ENCODE data around the gene SECISBP2.
"Not testable (repeated sequence)": the region's sequence is repeated elsewhere in the genome, so short reads cannot be mapped to it uniquely, and the experiment has no call there.

SECISBP2 gene

GRCh38 chr9:89318123-89319014 lies at the start of gene SECISBP2:
SECISBP2 (plus strand) TSS chr9:89318500; CDS start chr9:89318577, 77 bp downstream.
- FAIRE-seq = peak; percentile 94

GRCh38 chr9:89273528-89274279 lies 44.6 kb upstream of the SECISBP2 start:
- no peak for FAIRE-seq

- FAIRE-seq = no peak
Measured at GRCh38 chr9:89274838-89275237, 43.5 kb upstream of the SECISBP2 start.

- FAIRE-seq = not testable (repeated sequence)
Measured at GRCh38 chr9:89276040-89276439, 42.3 kb upstream of the SECISBP2 start.

- no peak for FAIRE-seq
Measured at GRCh38 chr9:89277043-89277442, 41.3 kb upstream of the SECISBP2 start.

- FAIRE-seq = peak; percentile 87
Measured at GRCh38 chr9:89277454-89277853, 40.8 kb upstream of the SECISBP2 start.

GRCh38 chr9:89278551-89278950 lies 39.7 kb upstream of the SECISBP2 start:
- FAIRE-seq = no peak

- FAIRE-seq = peak; percentile 96
Measured at GRCh38 chr9:89278997-89279739, 39.1 kb upstream of the SECISBP2 start.

- no peak for FAIRE-seq
Measured at GRCh38 chr9:89281106-89281505, 37.2 kb upstream of the SECISBP2 start.

- not testable (repeated sequence) for FAIRE-seq
Measured at GRCh38 chr9:89282248-89282968, 35.9 kb upstream of the SECISBP2 start.

- FAIRE-seq = no peak
Measured at GRCh38 chr9:89284076-89284475, 34.2 kb upstream of the SECISBP2 start.

GRCh38 chr9:89291741-89292140 lies 26.6 kb upstream of the SECISBP2 start:
- FAIRE-seq = no peak

- FAIRE-seq = no peak
Measured at GRCh38 chr9:89293014-89293413, 25.3 kb upstream of the SECISBP2 start.

GRCh38 chr9:89295400-89295799 lies 22.9 kb upstream of the SECISBP2 start:
- no peak for FAIRE-seq

GRCh38 chr9:89301996-89302395 lies 16.3 kb upstream of the SECISBP2 start:
- not testable (repeated sequence) for FAIRE-seq

GRCh38 chr9:89304020-89304833 lies 14.1 kb upstream of the SECISBP2 start:
- no peak for FAIRE-seq

- FAIRE-seq = no peak
Measured at GRCh38 chr9:89304834-89305188, 13.5 kb upstream of the SECISBP2 start.

- FAIRE-seq = no peak
Measured at GRCh38 chr9:89305868-89306267, 12.4 kb upstream of the SECISBP2 start.

GRCh38 chr9:89309166-89309565 lies 9.1 kb upstream of the SECISBP2 start:
- no peak for FAIRE-seq

- FAIRE-seq = no peak
Measured at GRCh38 chr9:89309608-89310474, 8.5 kb upstream of the SECISBP2 start.

Data from A204.1 (cell line).